ENCODE measurements around the gene MAGI2.

The MAGI2 gene

GRCh38 chr7:79272938-79273337 lies 180.5 kb downstream of the MAGI2 start:
- Histone ChIP-seq H3K27me3 (ENCODE audit: insufficient read depth, low read length, poor library complexity, severe bottlenecking) (no peaks in the 10 kb centered on the region), H2AFZ (ENCODE audit: low read length) (no peak overlapping the region)

GRCh38 chr7:79272066-79272669 lies 181.3 kb downstream of the MAGI2 start:
- H4K20me1 ChIP-seq (ENCODE audit: insufficient read depth, low read length, poor library complexity, severe bottlenecking): no peaks in the 10 kb centered on the region
- H3K4me1 ChIP-seq (ENCODE audit: insufficient read depth, low read length, poor library complexity, severe bottlenecking): no peaks in the 10 kb centered on the region
- no peaks in the 10 kb centered on the region for H3K9me2 ChIP-seq (replicated peaks; ENCODE audit: low read depth, low read length)
- H3K27me3 ChIP-seq (ENCODE audit: insufficient read depth, low read length, poor library complexity, severe bottlenecking): no peaks in the 10 kb centered on the region
- no peaks in the 10 kb centered on the region for H3K36me3 ChIP-seq (ENCODE audit: insufficient read depth, low read length)
- H3K4me3 ChIP-seq (ENCODE audit: low read length, poor library complexity, severe bottlenecking): no peak overlapping the region
- H3K9ac ChIP-seq (ENCODE audit: low read depth, low read length, poor library complexity, severe bottlenecking): no peak overlapping the region
- H3K79me2 ChIP-seq (ENCODE audit: insufficient read depth, low read length): no peaks in the 10 kb centered on the region
- TF ChIP-seq EZH2phosphoT487 (IDR thresholded peaks at IDR 0.05; ENCODE audit: borderline replicate concordance): no peak
- peak; percentile 76 for TF ChIP-seq CTCF (conservative IDR thresholded peaks at IDR 0.05; ENCODE audit: low read length)
- no peaks in the 10 kb centered on the region for H3K9me3 ChIP-seq (ENCODE audit: insufficient read depth, low read depth, low read length)
- no peaks in the 10 kb centered on the region for H3F3A ChIP-seq (ENCODE audit: low read depth)
- no peak overlapping the region for H3K4me2 ChIP-seq (ENCODE audit: low read depth, low read length, poor library complexity, severe bottlenecking)
- no peak overlapping the region for H2AFZ ChIP-seq (ENCODE audit: low read length)

More at GRCh38 chr7:79272938-79273337, 180.5 kb downstream of the MAGI2 start:
- no peaks in the 10 kb centered on the region for H3F3A ChIP-seq (ENCODE audit: low read depth)
- no peak overlapping the region for H3K4me2 ChIP-seq (ENCODE audit: low read depth, low read length, poor library complexity, severe bottlenecking)
- H4K20me1 ChIP-seq (ENCODE audit: insufficient read depth, low read length, poor library complexity, severe bottlenecking): no peaks in the 10 kb centered on the region
- no peaks in the 10 kb centered on the region for H3K9me3 ChIP-seq (ENCODE audit: insufficient read depth, low read depth, low read length)
- no peak overlapping the region for H3K4me3 ChIP-seq (ENCODE audit: low read length, poor library complexity, severe bottlenecking)
- no peaks in the 10 kb centered on the region for H3K9me2 ChIP-seq (replicated peaks; ENCODE audit: low read depth, low read length)
- no peak overlapping the region for H3K9ac ChIP-seq (ENCODE audit: low read depth, low read length, poor library complexity, severe bottlenecking)
- TF ChIP-seq CTCF (conservative IDR thresholded peaks at IDR 0.05; ENCODE audit: low read length): no peak
- no peak for TF ChIP-seq EZH2phosphoT487 (IDR thresholded peaks at IDR 0.05; ENCODE audit: borderline replicate concordance)
- no peaks in the 10 kb centered on the region for H3K79me2 ChIP-seq (ENCODE audit: insufficient read depth, low read length)
- H3K4me1 ChIP-seq (ENCODE audit: insufficient read depth, low read length, poor library complexity, severe bottlenecking): no peaks in the 10 kb centered on the region
- no peaks in the 10 kb centered on the region for H3K36me3 ChIP-seq (ENCODE audit: insufficient read depth, low read length)

- no peak overlapping the region for H3K9ac ChIP-seq (ENCODE audit: low read depth, low read length, poor library complexity, severe bottlenecking)
- no peaks in the 10 kb centered on the region for H3K36me3 ChIP-seq (ENCODE audit: insufficient read depth, low read length)
- no peaks in the 10 kb centered on the region for H3K79me2 ChIP-seq (ENCODE audit: insufficient read depth, low read length)
- no peak overlapping the region for H3K4me3 ChIP-seq (ENCODE audit: low read length, poor library complexity, severe bottlenecking)
- no peaks in the 10 kb centered on the region for H3K9me2 ChIP-seq (replicated peaks; ENCODE audit: low read depth, low read length)
- no peaks in the 10 kb centered on the region for H3K9me3 ChIP-seq (ENCODE audit: insufficient read depth, low read depth, low read length)
- H3K4me1 ChIP-seq (ENCODE audit: insufficient read depth, low read length, poor library complexity, severe bottlenecking): no peaks in the 10 kb centered on the region
- no peaks in the 10 kb centered on the region for H4K20me1 ChIP-seq (ENCODE audit: insufficient read depth, low read length, poor library complexity, severe bottlenecking)
- H2AFZ ChIP-seq (ENCODE audit: low read length): no peak overlapping the region
- no peaks in the 10 kb centered on the region for H3F3A ChIP-seq (ENCODE audit: low read depth)
- H3K27me3 ChIP-seq (ENCODE audit: insufficient read depth, low read length, poor library complexity, severe bottlenecking): no peaks in the 10 kb centered on the region
- H3K4me2 ChIP-seq (ENCODE audit: low read depth, low read length, poor library complexity, severe bottlenecking): no peak overlapping the region
- TF ChIP-seq EZH2phosphoT487 (IDR thresholded peaks at IDR 0.05; ENCODE audit: borderline replicate concordance) (no peak), CTCF (conservative IDR thresholded peaks at IDR 0.05; ENCODE audit: low read length) (no peak)
Observed at GRCh38 chr7:79268730-79269129, 184.7 kb downstream of the MAGI2 start.

All from Loucy (cell line).